ENCODE results near the gene PLXNA3.

DNA sequence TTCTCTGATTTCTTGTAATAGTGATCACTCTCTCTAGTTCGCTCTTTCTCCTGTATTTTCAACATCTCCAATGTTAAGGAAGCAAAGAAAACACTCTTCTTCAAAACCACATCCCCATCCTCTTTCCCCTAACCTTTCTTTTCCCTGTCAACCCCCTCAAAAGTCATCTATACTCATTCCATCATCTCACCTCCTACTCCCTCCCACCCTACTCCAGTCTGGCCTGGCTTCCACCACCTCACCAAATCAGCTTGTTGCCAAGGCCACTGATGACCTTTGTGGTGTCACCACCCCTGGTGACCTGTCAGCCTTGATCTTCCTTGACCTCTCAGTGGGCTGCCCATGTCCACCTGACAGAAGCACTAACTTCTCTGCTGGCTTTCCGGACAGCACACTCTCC is 55.6 kb downstream of the PLXNA3 start:
- TF ChIP-seq, protein P1, sequence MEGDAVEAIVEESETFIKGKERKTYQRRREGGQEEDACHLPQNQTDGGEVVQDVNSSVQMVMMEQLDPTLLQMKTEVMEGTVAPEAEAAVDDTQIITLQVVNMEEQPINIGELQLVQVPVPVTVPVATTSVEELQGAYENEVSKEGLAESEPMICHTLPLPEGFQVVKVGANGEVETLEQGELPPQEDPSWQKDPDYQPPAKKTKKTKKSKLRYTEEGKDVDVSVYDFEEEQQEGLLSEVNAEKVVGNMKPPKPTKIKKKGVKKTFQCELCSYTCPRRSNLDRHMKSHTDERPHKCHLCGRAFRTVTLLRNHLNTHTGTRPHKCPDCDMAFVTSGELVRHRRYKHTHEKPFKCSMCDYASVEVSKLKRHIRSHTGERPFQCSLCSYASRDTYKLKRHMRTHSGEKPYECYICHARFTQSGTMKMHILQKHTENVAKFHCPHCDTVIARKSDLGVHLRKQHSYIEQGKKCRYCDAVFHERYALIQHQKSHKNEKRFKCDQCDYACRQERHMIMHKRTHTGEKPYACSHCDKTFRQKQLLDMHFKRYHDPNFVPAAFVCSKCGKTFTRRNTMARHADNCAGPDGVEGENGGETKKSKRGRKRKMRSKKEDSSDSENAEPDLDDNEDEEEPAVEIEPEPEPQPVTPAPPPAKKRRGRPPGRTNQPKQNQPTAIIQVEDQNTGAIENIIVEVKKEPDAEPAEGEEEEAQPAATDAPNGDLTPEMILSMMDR (conservative IDR thresholded peaks at IDR 0.05 in 1 of 2, IDR thresholded peaks at IDR 0.05 in 1 of 2; ENCODE audit: extremely low read depth in 1 of 2, insufficient read depth in 1 of 2, low read depth in 1 of 2, low read length in 2 of 2) = no peak
- no peak for TF ChIP-seq EZH2 (IDR thresholded peaks at IDR 0.05; ENCODE audit: borderline replicate concordance, low read length)

All from mammary epithelial cell (primary cell).